Measurements from ENCODE around the gene EHMT1.

DNA sequence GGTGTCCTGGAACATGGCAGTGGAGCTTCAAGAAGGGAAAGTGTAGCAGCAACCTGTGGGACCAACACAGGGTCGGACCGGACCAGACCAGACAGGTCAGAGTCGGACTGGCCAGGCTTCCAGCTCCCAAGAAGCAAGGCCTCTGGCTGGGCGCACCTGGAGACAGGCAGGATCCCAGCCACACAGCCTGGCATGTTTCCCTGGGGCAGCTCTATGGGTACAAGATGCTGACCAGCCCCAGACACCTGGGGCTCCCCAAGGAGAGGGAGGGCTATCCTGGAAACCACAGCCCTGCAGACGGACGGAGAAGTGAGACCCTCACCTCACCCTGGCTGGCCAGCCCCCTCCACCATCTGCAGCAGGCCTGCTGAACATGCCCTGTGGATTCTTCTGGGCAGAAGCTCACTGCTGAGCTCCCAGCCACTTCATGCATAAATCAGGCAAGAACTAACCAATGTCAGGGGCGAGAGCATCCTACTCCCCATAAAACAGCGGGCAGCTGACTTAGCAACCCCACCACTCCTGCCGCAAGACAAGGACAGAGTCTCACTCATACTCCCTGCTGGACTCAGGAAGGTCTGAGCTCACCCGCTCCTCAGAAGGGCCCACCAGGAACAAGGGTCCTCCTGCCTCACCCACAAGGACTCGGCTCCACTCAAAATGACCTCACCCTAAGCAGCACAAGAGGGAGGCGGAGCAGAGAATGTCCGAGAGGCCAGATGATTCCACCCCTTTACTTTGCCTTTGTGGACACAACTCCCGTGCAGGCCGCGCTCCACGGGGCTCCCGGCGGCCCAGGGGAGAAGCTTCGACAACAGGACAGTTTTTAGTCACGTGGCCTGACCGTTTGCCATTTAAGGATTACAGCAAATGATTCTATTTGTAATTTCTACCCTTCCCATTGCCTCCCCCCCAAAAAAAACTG is 37.2 kb upstream of the EHMT1 start:
- TF ChIP-seq, protein P1, sequence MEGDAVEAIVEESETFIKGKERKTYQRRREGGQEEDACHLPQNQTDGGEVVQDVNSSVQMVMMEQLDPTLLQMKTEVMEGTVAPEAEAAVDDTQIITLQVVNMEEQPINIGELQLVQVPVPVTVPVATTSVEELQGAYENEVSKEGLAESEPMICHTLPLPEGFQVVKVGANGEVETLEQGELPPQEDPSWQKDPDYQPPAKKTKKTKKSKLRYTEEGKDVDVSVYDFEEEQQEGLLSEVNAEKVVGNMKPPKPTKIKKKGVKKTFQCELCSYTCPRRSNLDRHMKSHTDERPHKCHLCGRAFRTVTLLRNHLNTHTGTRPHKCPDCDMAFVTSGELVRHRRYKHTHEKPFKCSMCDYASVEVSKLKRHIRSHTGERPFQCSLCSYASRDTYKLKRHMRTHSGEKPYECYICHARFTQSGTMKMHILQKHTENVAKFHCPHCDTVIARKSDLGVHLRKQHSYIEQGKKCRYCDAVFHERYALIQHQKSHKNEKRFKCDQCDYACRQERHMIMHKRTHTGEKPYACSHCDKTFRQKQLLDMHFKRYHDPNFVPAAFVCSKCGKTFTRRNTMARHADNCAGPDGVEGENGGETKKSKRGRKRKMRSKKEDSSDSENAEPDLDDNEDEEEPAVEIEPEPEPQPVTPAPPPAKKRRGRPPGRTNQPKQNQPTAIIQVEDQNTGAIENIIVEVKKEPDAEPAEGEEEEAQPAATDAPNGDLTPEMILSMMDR (IDR thresholded peaks at IDR 0.05; ENCODE audit: poor library complexity): no peak
- TF ChIP-seq EZH2 (IDR thresholded peaks at IDR 0.05; ENCODE audit: borderline replicate concordance): no peak
